Skin of body (tissue), 2 donors: Measurements from ENCODE around the gene MAN2A1. TPM values are rescaled to one million over a fixed set of nuclear protein-coding genes. Genes with fewer than 3 reads are reported as not detected.
"Not testable (repeated sequence)": the region's sequence is repeated elsewhere in the genome, so short reads cannot be mapped to it uniquely, and the experiment has no call there.

Experiments
- DNase-seq: peaks from one replicate; lab custom pipeline; 2025; lab: John Stamatoyannopoulos, UW
- total RNA-seq: library from RNA; depleted of rRNA; stranded (reverse); fragments of >200 nt; gene quantifications from one replicate; pipeline ENCODE4 v1.2.3, GENCODE V29; 2014

The MAN2A1 gene
- total RNA-seq, 1 donor from 2014 or later: 53.0 TPM

GRCh38 chr5:109754319-109754718, 64.6 kb downstream of the MAN2A1 start:
- DNase-seq: no peak

DNA sequence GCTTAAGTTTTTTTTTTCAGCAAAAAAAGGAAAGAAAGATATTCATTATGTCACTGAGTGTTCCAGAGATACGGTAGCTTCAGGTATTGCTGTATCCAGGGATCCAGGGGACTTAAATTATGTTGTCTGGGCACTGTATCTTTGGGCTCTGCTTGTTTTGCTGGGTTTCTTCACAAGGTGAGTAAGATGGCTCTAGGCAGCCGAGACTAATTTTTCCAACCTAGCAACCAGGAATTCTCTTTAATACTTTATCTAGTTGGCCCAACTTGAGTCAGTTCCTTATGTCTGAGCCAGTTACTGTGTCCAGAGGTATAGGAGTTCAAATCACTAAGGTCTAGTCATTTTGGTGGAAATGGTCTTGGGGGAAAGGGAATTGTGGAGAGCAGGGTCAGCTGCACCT, 66.0 kb downstream of the MAN2A1 start:
- DNase-seq: no peak

- no peak for DNase-seq
These were observed 66.9 kb downstream of the MAN2A1 start for GRCh38 chr5:109756543-109757185.

- no peak for DNase-seq
These were observed 67.8 kb downstream of the MAN2A1 start for GRCh38 chr5:109757490-109757889.

DNA sequence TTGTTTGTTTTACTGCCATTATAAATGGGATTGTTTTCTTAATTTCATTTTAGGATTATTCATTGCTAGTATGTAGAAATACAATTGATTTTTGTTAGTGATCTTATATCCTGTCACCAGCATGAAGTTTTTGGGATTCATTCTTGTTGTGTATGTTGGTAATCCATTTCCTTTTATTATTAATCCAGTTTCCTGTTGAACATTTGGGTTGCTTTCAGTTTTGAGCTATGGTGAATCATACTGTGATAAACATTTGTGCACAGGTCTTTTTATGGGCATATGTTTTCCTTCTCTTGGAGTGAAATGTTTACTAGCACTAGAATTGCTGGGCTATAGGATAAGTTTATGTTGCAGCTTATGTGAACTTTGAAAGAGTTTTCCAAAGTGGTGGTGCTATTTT, 69.6 kb downstream of the MAN2A1 start:
- no peak for DNase-seq

DNA sequence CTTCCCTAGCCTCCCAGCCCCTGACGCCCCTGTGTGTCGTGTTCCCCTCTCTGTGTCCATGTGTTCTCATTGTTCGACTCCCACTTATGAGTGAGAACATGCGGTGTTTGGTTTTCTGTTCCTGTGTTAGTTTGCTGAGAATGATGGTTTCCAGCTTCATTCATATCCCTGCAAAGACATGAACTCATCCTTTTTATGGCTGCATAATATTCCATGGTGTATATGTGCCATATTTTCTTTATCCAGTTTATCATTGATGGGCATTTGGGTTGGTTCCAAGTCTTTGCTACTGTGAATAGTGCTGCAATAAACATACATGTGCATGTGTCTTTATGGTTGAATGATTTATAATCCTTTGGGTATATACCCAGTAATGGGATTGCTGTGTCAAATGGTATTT, 70.4 kb downstream of the MAN2A1 start:
- not testable (repeated sequence) for DNase-seq

DNA sequence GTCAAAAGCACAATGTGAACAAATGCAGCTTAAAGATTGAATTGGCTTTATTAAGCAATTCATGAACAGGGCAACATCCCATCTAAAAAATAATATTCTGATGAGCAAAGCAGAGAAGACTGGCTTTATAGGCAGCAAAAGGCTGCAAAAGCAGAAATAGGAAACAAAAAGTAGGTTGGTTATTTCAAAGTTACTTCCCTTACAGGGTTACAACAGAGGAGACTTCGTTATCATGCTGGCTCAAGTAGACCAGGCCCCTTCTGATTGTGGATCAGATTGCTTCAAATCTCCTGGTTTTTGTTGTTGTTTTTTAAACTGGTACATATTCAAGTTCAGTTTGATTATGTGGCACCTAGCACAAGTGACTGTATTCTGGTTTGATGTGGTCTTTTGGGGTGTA, 73.1 kb downstream of the MAN2A1 start:
- DNase-seq: no peak

GRCh38 chr5:109767184-109767995, 77.7 kb downstream of the MAN2A1 start:
- no peak for DNase-seq

DNA sequence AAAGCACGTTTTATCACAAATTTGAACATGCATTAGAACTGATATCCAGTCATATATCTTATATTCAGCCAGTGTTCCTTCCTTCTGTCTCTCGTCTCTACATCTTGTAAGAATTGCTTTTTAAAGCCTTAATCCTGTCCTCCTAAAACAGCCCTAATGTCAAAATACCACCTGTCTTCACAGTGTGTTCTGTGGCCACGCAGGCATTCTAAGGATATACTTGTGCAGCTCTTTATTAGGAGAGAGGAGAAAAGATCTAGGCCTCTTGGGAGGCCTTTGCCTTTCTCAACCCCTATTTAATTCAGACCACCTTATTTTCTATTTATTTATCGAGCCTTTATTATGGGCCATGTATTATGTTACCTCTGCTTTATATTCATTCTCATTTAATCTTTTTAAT, 78.3 kb downstream of the MAN2A1 start:
- DNase-seq: no peak

DNA sequence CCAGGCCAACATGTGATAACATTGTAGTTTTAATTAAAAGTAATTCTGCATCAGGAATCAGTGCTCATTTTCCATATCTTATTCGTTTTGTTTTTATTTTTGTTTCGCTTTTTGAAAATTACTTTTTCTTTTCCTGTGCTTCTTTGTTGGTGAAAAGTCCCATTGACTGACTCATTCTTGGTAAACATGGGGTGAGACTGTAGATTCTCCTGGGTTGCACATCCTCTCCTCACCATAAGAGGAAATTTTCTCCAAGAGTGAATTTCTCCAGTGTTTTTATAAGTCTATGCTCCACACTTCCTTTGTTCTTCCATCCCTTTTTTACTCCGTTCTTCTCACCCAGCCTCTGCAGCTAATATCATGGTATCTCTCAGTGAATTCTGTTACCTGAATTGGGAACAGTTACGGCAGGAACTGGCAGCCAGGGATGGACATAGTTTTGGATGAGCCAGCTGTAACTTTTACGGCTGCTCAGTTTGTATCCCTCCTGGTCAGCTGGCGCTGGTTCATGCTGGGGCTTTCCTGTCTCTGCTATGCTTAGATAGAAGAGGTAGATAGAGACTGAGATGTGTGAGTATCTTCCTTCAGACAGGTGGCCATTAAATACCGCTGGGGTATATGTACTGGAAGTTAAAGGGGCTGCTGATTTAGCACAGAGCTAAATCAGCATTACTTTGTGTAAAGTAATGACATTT, 80.0 kb downstream of the MAN2A1 start:
- no peak for DNase-seq

- no peak for DNase-seq
These were observed 85.4 kb downstream of the MAN2A1 start for GRCh38 chr5:109775130-109775529.

- no peak for DNase-seq
These were observed 89.5 kb downstream of the MAN2A1 start for GRCh38 chr5:109779036-109779735.

GRCh38 chr5:109784687-109785086, 95.0 kb downstream of the MAN2A1 start:
- DNase-seq: no peak

GRCh38 chr5:109786206-109786855, 96.6 kb downstream of the MAN2A1 start:
- no peak for DNase-seq

GRCh38 chr5:109788596-109788995, 98.9 kb downstream of the MAN2A1 start:
- no peak for DNase-seq

DNA sequence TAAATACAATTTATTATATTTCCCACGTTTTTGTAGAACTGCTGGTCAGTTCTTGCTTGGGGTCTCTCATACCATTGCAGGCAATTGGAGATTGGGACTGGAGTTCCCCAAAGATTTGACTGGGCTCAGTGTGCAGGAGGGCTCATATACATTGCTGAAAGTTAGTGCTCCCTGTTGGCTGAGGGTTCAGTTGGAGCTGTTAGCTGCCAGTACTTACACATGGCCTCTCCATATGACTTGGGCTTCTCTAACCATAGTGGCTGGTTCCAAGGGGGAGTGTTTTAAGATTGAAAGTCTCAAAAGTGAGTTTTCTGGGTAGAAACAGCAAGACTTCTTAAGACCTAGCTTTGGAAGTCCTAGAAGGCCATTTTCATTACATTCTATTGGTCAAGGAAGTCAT, 102.9 kb downstream of the MAN2A1 start:
- DNase-seq: no peak

GRCh38 chr5:109803854-109804253, 114.1 kb downstream of the MAN2A1 start:
- no peak for DNase-seq

DNA sequence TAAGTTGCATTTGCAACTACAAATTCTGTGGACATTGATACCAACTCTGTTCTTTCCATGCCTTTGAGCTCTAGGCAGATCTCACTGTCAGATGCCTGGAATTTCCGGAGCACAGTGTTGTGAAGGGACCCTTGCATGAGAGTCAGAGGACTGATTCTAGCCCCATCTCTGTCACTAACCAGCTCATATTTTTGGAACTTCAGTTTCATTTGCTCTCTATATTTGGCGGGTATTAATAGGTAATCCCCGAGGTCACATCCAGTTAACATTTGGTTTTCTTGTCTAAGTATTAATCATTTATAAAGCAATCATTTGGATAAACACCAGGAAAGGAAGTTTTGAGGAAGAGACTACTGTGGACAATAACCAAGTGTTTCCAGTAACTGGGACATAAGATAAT, 115.7 kb downstream of the MAN2A1 start:
- DNase-seq: no peak

GRCh38 chr5:109805883-109806282, 116.2 kb downstream of the MAN2A1 start:
- DNase-seq: no peak

- DNase-seq: no peak
These were observed 123.0 kb downstream of the MAN2A1 start for GRCh38 chr5:109812698-109813097.

DNA sequence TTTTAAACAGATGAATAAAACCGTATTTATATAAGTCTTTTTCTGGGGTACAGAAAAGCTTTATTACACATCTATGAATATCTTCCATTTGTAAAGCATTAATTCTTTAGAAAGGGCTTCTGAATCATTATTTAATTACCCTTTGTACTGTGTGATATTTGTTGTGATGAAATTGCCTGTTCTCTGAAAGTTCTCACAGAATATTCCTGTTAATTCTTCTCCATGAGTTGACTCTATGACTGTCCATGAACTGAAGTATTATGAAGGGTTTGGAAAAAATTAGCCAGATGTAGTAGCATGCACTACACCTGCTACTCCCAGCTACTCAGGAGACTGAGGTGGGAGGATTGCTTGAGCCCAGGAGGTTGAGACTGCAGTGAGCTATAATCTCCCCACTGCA, 127.0 kb downstream of the MAN2A1 start:
- DNase-seq: no peak
